Effector CD8-positive, alpha-beta T cell (primary cell): ENCODE results near the gene ECI1.
"Not testable (repeated sequence)": the region's sequence is repeated elsewhere in the genome, so short reads cannot be mapped to it uniquely, and the experiment has no call there.

Experiments
- DNase-seq: peaks from one replicate; lab custom pipeline; 2025; lab: John Stamatoyannopoulos, UW

ECI1 gene

GRCh38 chr16:2253293-2253692, 1.9 kb upstream of the ECI1 start:
- DNase-seq: no peak

GRCh38 chr16:2252806-2253148, 1.4 kb upstream of the ECI1 start:
- DNase-seq: no peak

DNA sequence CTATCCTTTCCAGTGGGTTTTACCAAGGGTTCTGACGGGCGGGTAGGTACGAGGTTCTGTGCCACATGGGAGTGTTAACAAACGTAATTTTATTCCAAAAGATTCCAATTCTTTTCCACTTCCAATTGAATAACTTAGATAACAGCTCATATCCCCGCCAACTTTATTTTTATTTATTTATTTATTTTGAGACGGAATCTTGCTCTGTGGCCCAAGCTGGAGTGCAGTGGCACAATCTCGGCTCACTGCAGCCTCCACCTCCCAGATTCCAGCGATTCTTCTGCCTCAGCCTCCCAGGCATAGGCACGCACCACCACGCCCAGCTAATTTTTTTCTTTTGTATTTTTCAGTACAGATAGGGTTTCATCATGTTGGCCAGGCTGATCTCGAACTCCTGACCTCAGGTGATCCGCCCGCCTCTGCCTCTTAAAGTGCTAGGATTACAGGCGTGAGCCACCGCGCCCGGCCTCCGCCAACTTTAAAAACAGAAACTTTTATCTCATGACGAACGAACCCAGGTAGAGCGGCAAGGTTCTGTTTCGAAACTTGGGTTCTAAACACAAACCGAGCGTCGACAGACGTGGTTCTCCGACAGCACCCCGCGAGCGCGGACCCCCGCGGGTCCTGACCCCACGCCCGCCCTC, 613 bp downstream of the ECI1 start:
- DNase-seq: peak; percentile 22

DNA sequence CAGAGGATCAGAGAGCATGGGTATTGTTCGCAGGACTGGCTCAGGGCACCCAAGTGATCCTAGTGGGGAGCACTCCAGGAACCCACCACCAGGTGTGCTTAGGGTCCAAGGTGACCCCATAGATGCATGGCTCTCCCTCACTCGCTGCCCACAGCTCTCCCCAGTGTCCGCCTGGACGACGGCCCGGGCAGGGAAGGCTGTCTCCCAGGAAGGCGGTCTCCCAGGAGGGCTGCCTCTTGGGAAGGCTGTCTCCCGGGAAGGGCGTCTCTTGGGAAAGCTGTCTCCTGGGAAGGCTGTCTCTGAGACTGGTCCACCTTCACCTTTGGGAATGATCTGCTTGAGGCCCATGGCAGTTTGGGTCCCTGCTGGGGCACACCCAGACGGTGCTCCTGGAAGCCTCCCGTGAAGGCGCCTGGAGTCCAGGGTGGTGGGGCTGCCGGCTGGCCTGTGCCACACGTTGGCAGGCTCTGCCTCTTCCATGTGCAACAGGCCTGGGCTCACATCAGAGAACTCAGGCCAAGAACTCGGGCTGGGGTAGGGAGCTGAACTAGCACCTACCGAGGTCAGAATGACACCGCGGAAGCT, 5.0 kb downstream of the ECI1 start:
- no peak for DNase-seq

DNA sequence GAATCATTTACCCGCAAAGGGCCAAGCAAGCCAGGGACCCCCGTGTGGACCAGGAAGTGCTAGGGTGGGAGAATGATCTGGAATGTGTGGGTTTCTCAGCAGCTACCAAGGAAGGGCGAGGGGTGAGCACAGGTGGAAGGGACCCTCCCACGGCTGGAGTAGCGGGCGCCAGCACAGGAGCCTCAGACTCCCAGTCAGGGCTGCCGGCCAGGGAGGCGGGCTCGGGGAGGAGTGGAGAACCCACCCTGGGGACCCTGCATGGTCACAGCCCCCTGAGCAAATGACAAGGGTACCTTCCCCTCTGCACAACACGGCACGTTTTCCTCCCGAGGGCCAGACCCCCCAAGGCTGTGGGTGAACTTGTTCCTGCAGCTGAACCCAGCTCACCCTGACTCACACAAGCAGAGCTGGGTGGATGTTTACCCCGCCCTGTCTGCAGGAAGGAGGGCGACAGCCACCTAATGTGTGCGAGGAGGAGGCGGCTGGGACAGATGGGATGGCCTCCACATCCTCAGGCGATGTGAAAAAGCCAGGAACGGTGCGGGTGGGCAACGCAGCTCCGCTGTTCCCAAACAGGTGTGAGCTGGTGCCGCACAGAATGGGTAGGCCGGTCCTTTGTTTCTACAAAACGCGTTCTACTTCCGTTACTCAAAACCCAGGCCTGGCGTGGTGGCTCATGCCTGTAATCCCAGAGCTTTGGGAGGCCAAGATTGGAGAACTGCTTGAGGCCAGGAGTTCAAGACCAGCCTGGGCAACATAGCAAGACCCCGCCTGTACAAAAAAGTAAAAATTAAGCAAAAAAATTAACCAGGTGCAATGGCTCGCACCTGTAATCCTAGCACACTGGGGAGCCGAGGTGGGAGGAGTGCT, 6.2 kb downstream of the ECI1 start:
- no peak for DNase-seq

DNA sequence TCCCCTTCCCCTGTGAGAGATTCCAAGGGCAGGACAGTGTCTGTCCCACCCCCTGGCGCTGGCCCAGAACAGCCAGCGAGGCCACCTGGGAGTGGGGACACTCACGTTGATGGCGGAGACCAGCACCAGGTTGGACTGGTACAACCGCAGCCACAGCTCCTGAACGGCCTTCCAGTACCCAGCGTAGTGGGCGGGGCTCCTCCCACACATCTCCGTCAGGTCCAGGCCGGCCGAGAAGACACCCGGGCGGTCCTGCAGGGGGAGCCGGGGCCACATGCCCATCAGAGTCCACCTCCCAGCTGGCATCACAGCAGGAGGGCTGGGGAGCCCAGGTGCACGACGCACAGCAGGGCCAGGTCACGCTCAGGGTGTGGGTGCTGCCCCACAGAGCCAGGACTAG, 7.1 kb downstream of the ECI1 start:
- DNase-seq: no peak

DNA sequence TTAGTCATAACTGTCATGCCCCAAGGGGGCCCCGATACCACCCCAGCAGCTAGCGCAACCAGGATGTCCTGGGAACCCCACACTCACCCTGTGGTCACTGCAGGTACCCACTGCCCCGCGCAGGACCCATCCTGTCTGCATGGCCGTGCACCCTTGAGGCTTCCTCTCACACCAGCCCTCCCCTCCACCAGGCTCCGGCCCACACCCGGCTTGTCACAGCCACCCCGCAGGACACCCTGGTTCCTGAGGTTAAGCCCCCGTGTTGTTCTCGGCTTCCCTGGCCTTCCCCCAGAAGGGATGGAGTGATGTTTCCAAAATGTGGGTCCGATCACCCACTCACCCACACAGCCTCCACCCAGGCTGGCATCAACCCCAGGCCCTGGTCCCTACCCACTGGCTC, 7.6 kb downstream of the ECI1 start:
- no peak for DNase-seq

- DNase-seq: no peak
Measured at GRCh38 chr16:2243031-2243528, 8.3 kb downstream of the ECI1 start.

GRCh38 chr16:2242598-2242997, 8.8 kb downstream of the ECI1 start:
- no peak for DNase-seq

GRCh38 chr16:2240331-2240730, 11.1 kb downstream of the ECI1 start:
- DNase-seq: not testable (repeated sequence)

GRCh38 chr16:2238838-2239675, 12.3 kb downstream of the ECI1 start:
- DNase-seq: no peak

- DNase-seq: no peak
Measured at GRCh38 chr16:2238150-2238837, 13.1 kb downstream of the ECI1 start.

DNA sequence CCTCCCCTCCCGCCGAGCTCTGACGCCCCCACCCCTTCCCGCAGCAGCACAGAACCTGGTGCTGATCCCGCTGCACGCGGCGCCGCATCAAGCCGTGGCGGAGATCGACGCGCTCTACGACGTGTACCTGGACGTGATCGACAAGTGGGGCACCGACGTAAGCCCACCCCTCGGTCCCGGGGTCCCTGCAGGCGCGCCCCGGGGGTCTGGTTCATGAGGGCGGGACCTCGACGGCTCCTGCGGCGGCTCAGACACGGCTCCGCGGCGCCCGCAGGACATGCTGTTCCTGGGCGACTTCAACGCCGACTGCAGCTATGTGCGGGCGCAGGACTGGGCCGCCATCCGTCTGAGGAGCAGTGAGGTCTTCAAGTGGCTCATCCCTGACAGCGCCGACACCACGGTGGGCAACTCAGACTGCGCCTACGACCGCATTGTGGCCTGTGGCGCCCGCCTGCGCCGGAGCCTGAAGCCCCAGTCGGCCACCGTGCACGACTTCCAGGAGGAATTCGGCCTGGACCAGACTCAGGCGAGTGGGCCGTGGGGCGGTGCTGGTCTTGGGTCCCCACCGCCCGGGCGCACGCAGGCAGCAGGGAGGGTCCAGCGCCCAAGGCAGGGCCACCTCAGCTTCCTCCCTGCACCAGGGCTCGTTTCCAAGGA, 13.8 kb downstream of the ECI1 start:
- DNase-seq: no peak

- no peak for DNase-seq
Measured at GRCh38 chr16:2237102-2237482, 14.3 kb downstream of the ECI1 start.

- DNase-seq: no peak
Measured at GRCh38 chr16:2236337-2237101, 14.9 kb downstream of the ECI1 start, which contains the start of gene DNASE1L2. TSS of gene DNASE1L2 (plus strand) at chr16:2236444. CDS start at chr16:2236817, 373 bp downstream.

GRCh38 chr16:2235695-2236336, 15.6 kb downstream of the ECI1 start:
- DNase-seq: no peak

DNA sequence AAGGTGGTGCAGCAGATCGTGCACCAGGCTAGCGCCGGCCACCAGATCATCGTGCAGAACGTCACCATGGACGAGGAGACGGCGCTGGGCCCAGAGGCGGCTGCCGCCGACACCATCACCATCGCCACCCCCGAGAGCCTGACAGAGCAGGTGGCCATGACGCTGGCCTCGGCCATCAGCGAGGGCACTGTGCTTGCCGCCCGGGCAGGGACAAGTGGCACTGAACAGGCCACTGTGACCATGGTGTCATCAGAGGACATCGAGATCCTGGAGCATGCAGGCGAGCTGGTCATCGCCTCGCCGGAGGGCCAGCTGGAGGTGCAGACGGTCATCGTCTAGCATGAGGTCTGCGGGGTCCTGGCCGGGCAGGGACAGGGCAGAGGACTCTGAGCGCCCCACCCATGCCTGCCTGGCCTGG, 16.1 kb downstream of the ECI1 start:
- no peak for DNase-seq

DNA sequence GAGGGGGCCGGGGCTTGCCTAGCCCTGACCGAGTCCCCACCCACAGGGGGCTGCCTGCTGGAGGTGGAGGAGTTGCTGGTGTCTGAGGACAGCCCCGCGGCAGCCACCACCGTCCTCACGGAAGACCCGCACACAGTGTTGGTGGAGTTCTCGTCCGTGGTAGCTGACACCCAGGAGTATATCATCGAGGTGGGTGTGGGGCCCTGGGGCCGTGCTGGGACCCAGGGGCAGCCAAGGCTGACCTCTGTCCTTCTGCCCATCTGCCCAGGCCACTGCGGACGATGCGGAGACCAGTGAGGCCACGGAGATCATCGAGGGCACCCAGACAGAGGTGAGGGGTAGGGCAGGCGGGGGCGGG, 16.6 kb downstream of the ECI1 start:
- no peak for DNase-seq
